GM18508 (cell line): ENCODE data around the gene HOXA11.

Experiments
- ATAC-seq: cut with Tn5 transposase; IDR thresholded peaks from one replicate; pipeline ENCODE4 v1.9.1; 2021; ENCODE audit warnings: moderate number of reproducible peaks; ENCODE audit not compliant: insufficient read depth, unreplicated experiment

HOXA11 gene

GRCh38 chr7:27185013-27185853 lies at the start of gene HOXA11:
Gene HOXA11, minus strand, starts transcription at chr7:27185232. Its CDS starts 88 bp downstream, at chr7:27185144.
- ATAC-seq: no peak

GRCh38 chr7:27229448-27229847 lies 44.4 kb upstream of the HOXA11 start:
- ATAC-seq: no peak

- ATAC-seq: no peak
These were observed 40.2 kb upstream of the HOXA11 start for GRCh38 chr7:27224983-27225934.

GRCh38 chr7:27223941-27224575 lies 39.0 kb upstream of the HOXA11 start:
- ATAC-seq: no peak

- ATAC-seq: no peak
These were observed 36.3 kb upstream of the HOXA11 start for GRCh38 chr7:27221201-27221797.

GRCh38 chr7:27220440-27220955 lies 35.5 kb upstream of the HOXA11 start:
- ATAC-seq: no peak

GRCh38 chr7:27219821-27220220 lies 34.8 kb upstream of the HOXA11 start:
- ATAC-seq: no peak

- ATAC-seq: no peak
These were observed 32.9 kb upstream of the HOXA11 start for GRCh38 chr7:27217951-27218350.

- ATAC-seq: no peak
These were observed 30.3 kb upstream of the HOXA11 start for GRCh38 chr7:27215356-27215755.

GRCh38 chr7:27214239-27214950 lies 29.4 kb upstream of the HOXA11 start:
- ATAC-seq: no peak

GRCh38 chr7:27213433-27214238 lies 28.6 kb upstream of the HOXA11 start:
- no peak for ATAC-seq

- no peak for ATAC-seq
These were observed 27.7 kb upstream of the HOXA11 start for GRCh38 chr7:27212497-27213432.

GRCh38 chr7:27211764-27212204 lies 26.8 kb upstream of the HOXA11 start:
- no peak for ATAC-seq

- ATAC-seq: no peak
These were observed 26.0 kb upstream of the HOXA11 start for GRCh38 chr7:27211084-27211446.

- ATAC-seq: no peak
These were observed 25.5 kb upstream of the HOXA11 start for GRCh38 chr7:27210441-27211083.

- no peak for ATAC-seq
These were observed 25.0 kb upstream of the HOXA11 start for GRCh38 chr7:27209933-27210440.

GRCh38 chr7:27208998-27209397 lies 24.0 kb upstream of the HOXA11 start:
- ATAC-seq: no peak
